GM19035 (cell line): ENCODE results near the gene RBMX.
"Not testable (repeated sequence)": the region's sequence is repeated elsewhere in the genome, so short reads cannot be mapped to it uniquely, and the experiment has no call there.

ENCODE experiments used
- ATAC-seq: cut with Tn5 transposase; IDR thresholded peaks from one replicate; pipeline ENCODE4 v1.9.1; 2021; ENCODE audit not compliant: unreplicated experiment

RBMX gene

GRCh38 chrX:136879001-136879687 lies 1.4 kb downstream of the RBMX start:
- ATAC-seq = no peak

- ATAC-seq = no peak
These were observed 2.1 kb downstream of the RBMX start for GRCh38 chrX:136878423-136878822.

- not testable (repeated sequence) for ATAC-seq
These were observed 6.4 kb downstream of the RBMX start for GRCh38 chrX:136874114-136874513.

- ATAC-seq = not testable (repeated sequence)
These were observed 7.3 kb downstream of the RBMX start for GRCh38 chrX:136873210-136873609.

- ATAC-seq = no peak
These were observed 8.3 kb downstream of the RBMX start for GRCh38 chrX:136872091-136872700.

- no peak for ATAC-seq
These were observed 10.5 kb downstream of the RBMX start for GRCh38 chrX:136870064-136870463.

GRCh38 chrX:136868283-136869055 lies 12.1 kb downstream of the RBMX start:
- ATAC-seq = no peak

- ATAC-seq = no peak
These were observed 13.0 kb downstream of the RBMX start for GRCh38 chrX:136867518-136867917.

GRCh38 chrX:136867096-136867491 lies 13.4 kb downstream of the RBMX start:
- no peak for ATAC-seq

GRCh38 chrX:136866337-136867095 lies 14.0 kb downstream of the RBMX start:
- no peak for ATAC-seq

- no peak for ATAC-seq
These were observed 15.0 kb downstream of the RBMX start for GRCh38 chrX:136865270-136866158.

GRCh38 chrX:136863826-136864225 lies 16.7 kb downstream of the RBMX start:
- ATAC-seq = no peak

GRCh38 chrX:136862546-136862945 lies 18.0 kb downstream of the RBMX start:
- ATAC-seq = no peak

GRCh38 chrX:136861877-136862276 lies 18.6 kb downstream of the RBMX start:
- ATAC-seq = no peak

- ATAC-seq = no peak
These were observed 22.3 kb downstream of the RBMX start for GRCh38 chrX:136858007-136858756.

- ATAC-seq = no peak
These were observed 24.0 kb downstream of the RBMX start for GRCh38 chrX:136856551-136856950.

GRCh38 chrX:136856050-136856449 lies 24.5 kb downstream of the RBMX start:
- no peak for ATAC-seq

GRCh38 chrX:136851526-136851925 lies 29.0 kb downstream of the RBMX start:
- no peak for ATAC-seq

- ATAC-seq = no peak
These were observed 29.9 kb downstream of the RBMX start for GRCh38 chrX:136850441-136851175.
